ENCODE measurements around the gene IAPP.
"Not testable (repeated sequence)": the region's sequence is repeated elsewhere in the genome, so short reads cannot be mapped to it uniquely, and the experiment has no call there.

IAPP gene

DNA sequence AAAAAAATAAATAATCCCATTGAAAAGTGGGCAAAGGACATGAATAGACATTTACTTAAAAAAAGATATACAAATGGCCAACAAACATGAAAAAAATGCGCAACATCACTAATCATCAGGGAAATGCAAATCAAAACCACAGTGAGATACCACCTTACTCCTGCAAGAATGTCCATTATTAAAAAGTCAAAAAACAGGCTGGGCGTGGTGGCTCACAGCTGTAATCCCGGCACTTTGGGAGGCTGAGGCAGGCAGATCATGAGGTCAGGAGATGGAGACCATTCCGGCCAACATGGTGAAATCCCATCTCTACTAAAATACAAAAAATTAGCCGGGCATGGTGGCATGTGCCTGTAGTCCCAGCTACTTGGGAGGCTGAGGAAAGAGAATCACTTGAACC is 8.6 kb downstream of the IAPP start:
- not testable (repeated sequence) for DNase-seq

DNA sequence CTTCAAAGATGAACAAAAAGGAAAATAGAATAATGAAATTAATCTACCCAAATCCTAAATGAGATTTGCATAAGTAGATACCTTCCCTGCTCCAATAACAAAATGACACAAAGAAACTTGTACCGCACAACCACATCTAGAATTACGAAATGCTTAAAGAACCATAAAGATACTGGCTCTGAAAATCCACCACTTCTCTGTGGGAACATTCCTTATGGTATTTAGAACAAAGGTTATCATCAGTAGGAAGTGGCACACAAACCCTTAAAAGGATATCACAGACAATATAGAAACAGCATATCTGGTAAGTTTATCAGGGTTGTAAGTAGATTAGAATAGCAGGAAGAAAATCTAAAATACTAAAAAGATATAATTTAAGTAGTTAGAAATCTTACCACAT is 11.6 kb downstream of the IAPP start:
- no peak for DNase-seq

DNA sequence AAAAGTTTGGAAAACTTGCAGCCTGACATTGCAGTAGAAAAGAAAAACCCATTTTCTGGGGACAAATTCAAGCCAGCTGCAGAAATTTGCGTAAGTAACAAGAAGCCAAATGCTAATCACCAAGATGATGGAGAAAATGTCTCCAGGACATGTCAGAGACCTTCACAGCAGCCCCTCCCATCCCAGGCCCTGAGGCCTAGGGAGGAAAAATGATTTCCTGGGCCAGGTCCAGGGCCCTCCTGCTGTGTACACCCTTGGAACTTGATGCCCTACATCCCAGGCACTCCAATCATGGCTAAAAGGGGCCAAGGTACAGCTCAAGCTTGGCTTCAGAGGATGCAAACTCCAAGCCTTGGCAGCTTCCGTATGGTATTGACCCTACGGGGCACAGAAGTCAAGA is 14.5 kb downstream of the IAPP start:
- no peak for DNase-seq

DNA sequence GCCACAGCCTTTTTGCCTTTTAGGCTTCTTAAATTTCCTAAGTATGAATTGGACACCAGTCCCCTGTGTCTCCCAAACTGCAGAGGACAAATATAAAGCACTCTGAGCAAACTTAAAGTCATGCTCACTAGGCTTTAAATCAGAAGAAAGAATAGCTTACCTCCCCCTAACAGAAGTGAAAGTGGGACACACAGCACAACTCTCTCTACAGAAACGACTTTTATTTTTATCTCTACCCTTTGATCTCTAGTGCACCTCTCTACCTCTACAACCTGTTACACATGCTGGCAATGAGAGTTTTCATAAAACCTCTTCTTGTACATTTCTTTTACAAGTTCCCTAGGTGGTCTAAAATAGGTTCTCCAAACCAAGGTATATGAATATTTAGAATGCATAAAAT is 19.7 kb downstream of the IAPP start:
- DNase-seq = no peak

DNA sequence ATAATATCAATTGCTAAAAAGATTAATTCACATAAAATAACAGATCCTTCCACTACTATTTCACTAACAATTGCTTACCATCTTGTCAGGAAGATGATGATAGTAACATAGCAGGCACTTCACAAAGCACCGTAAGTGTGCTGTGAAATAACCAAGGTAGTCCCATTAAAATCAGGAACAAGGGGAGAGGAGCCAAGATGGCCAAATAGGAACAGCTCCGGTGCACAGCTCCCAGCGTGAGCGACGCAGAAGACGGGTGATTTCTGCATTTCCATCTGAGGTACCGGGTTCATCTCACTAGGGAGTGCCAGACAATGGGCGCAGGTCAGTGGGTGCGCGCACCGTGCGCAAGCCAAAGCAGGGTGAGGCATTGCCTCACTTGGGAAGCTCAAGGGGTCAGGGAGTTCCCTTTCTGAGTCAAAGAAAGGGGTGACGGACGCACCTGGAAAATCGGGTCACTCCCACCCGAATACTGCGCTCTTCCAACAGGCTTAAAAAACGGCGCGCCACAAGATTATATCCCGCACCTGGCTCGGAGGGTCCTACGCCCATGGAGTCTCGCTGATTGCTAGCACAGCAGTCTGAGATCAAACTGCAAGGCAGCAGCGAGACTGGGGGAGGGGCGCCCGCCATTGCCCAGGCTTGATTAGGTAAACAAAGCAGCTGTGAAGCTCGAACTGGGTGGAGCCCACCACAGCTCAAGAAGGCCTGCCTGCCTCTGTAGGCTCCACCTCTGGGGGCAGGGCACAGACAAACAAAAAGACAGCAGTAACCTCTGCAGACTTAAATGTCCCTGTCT is 22.3 kb downstream of the IAPP start:
- DNase-seq = not testable (repeated sequence)

DNA sequence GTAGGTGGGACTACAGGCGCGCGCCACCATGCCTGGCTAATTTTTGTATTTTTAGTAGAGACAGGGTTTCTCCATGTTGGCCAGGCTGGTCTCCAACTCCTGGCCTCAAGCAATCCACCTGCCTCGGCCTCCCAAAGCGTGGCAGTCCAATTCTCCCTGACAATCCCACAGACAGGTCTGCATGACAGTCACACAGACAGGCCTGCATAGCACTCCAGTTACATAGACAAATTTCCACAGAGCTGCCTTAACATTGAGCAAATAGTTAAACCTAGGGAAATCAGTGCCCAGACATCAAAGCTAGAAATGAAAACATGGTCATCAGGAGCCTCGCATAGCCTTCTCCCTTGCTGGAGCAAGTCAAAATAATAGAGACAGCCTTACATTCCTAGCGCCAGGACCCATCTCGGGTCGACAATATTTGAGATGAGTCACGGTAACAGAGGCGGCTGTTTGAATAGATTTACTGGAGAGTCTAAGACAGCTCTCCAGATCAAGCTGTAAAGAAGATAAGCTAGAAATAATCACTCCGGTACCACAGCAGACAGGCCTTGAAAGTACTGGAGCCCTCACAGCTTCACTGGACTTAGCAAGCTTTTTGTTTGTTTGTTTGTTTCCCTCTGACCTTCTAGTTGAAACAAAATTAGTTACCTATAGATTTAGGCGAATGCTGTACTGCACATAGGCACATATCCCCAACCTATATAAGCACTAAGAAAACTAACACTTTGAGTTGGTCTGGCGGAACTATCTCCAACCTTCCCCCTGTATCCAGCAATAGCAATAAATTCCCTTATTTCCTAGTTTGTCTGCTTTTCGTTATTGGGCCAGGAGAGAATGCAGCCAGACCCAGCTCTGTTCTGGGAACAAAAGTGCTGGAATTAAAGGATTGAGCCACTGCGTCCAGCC is 40.9 kb downstream of the IAPP start:
- no peak for DNase-seq

DNA sequence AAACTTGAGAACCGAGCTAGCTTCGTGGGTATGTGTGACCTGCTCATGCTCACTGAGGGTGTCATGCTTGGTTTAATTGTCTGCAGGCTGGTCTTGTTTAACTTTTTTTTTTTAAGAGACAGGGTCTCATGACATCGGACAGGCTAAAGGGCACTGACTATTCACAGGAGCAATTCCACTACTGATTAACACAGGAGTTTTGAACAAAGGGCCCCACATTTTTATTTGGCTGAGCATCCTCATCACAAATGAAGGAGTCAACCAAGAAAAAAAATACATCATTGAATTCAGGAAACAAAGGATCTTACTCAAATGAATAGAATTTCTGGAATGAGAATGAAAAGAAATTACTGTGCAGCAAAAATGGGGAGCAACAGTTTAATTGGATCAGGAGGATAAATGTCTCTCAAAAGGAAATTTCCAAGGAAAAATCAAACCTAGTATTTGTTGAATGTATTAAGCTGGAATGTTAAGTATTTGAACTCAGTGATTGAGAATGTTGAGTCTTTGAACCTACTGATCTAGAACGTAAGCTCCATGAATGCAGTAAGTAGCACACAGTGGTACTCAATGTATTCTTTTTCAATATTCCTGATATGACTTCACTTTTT is 43.9 kb downstream of the IAPP start:
- DNase-seq = no peak

DNA sequence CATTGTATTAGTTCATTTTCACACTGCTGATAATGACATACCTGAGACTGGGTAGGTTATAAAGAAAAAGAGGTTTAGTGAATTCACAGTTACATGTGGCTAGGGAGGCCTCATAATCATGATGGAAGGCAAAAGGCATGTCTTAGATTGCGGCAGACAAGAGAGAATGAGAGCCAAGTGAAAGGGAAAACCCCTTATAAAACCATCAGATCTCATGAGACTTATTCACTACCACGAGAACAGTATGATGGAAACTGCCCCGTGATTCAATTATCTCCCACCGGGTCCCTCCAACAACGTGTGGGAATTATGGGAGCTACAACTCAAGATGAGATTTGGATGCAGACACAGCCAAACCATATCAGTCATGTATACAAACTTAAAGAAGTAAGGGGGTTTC is 45.7 kb downstream of the IAPP start:
- DNase-seq = not testable (repeated sequence)

DNA sequence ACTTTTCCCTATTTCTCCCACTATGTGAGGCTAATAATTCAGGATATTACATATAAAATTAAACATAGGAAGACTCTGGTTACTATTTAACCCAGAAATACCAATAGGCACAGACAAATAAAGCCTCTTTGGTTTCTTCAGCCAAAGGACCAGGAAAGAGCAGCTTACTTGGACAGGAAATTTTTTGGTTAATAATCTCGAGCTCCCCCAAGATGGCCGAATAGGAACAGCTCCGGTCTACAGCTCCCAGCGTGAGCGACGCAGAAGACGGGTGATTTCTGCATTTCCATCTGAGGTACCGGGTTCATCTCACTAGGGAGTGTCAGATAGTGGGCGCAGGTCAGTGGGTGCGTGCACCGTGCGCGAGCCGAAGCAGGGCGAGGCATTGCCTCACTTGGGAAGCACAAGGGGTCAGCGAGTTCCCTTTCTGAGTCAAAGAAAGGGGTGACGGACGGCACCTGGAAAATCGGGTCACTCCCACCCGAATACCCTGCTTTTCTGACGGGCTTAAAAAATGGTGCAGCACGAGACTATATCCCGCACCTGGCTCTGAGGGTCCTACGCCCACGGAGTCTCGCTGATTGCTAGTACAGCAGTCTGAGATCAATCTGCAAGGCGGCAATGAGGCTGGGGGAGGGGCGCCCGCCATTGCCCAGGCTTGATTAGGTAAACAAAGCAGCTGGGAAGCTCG is 46.5 kb downstream of the IAPP start:
- not testable (repeated sequence) for DNase-seq

DNA sequence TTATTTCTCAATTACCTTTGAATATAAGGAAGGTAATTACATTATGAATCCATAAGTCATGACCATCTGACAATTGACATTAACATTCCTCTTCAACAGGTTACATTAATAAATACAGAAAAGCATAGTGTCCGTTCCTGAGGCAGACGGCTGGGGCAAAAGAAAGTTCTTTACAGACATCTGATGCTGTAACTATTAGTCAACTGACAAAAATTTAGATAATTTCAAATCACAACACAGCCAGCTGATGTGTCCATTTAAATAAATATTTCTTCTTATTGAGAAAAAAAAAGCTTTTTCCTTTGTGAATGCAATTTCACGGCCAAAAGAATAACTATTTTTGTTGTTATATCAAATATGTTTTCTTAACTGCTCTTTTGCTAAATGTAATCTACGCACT is 55.5 kb downstream of the IAPP start:
- no peak for DNase-seq

All from T-helper 1 cell (primary cell).